GM12891 (cell line): ENCODE measurements around the gene RASA3.

Source experiments
- POLR2A ChIP-seq: IDR thresholded peaks from 2 replicates; pipeline ENCODE4 v1.6.1; 2011; ENCODE audit warnings: low read depth, low read length, control low read depth
- SPI1 ChIP-seq: IDR thresholded peaks from 2 replicates; pipeline ENCODE4 v1.6.1; 2011; ENCODE audit warnings: low read depth, low read length, control low read depth
- TAF1 ChIP-seq: IDR thresholded peaks from 2 replicates; pipeline ENCODE4 v1.6.1; 2011; ENCODE audit warnings: low read depth, low read length, control low read depth

GRCh38 chr13:114002771-114003321, 129.6 kb downstream of the RASA3 start:
- TF ChIP-seq TAF1 (no peak), POLR2A (no peak), SPI1 (no peak)
